Amygdala (tissue), 56 donors: Measurements from ENCODE around the gene PDE4A.
"Not testable (repeated sequence)": the region's sequence is repeated elsewhere in the genome, so short reads cannot be mapped to it uniquely, and the experiment has no call there.

ENCODE experiments used
- DNase-seq, 56 donors: peaks; one replicate each; lab custom pipeline; 2025; lab: John Stamatoyannopoulos, UW

PDE4A gene

GRCh38 chr19:10420444-10421239 lies at the start of gene PDE4A:
PDE4A (plus strand) TSS chr19:10420538; CDS start chr19:10420765, 227 bp downstream.
- DNase-seq = peak in 9 of 56 donors; percentile 9 to 29 (median 16)

DNA sequence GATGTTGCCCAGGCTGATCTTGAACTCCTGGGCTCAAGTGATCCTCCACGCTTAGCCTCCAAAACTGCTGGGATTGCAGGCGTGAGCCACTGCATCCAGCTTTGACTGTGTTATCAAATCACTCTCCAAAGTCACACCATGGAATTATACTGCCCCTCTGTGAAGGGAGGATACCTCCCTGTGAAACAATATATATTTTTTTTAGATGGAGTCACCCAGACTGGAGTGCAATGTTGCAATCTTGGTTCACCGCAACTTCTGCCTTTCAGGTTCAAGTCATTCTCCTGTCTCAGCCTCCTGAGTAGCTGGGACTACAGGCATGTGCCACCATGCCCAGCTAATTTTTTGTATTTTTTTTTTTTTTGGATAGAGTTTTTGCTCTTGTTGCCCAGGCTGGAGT lies 47.6 kb upstream of the PDE4A start:
- DNase-seq = peak in 1 of 56 donors; percentile 11

GRCh38 chr19:10374931-10375330 lies 45.4 kb upstream of the PDE4A start:
- no peak for DNase-seq

DNA sequence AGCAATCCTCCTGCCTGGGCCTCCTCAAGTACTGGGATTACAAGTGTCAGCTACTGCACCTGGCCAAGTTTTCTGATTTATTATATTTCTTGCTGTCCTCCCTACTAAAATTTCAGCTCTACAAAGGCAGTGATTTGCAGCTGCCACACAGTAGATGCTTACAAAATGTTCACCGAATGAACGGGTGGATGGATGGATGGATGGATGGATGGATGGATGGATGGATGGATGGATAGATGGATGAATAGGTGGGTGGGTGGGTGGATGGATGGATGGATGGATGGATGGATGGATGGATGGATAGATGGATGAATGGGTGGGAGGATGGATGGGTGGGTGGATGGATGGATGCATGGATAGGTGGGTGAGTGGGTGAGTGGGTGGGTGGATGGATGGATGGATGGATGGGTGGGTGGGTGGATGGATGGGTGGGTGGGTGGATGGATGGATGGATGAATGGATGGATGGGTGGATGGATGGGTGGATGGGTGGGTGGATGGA lies 43.1 kb upstream of the PDE4A start:
- not testable (repeated sequence) for DNase-seq

DNA sequence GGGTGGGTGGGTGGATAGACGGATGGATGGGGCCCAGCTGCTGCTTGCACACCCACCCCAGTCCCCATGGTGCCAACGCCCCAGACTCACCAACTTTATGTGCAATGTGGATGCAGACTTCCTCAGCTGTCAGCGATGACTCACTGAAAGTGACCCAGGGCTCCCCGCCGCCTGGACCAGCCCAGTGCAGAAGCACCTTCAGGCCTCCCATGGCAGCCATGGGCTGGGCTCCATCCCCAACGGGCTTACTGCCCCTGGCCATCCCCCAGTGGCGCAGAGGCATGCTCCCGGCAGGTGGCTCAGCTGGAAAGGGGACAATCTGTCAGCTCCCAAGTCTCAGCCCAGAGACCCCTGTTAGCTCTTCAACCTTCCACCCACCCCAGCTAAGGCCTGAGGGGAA lies 42.2 kb upstream of the PDE4A start:
- DNase-seq = no peak

- DNase-seq = no peak
These were observed 40.4 kb upstream of the PDE4A start for GRCh38 chr19:10379880-10380312.

- peak; percentile 83 to 100 (median 96) for DNase-seq
These were observed 39.8 kb upstream of the PDE4A start, which contains the start of gene TYK2 for GRCh38 chr19:10380313-10381102. TYK2 (minus strand) TSS chr19:10380572; CDS start chr19:10378406, 2,166 bp downstream.

DNA sequence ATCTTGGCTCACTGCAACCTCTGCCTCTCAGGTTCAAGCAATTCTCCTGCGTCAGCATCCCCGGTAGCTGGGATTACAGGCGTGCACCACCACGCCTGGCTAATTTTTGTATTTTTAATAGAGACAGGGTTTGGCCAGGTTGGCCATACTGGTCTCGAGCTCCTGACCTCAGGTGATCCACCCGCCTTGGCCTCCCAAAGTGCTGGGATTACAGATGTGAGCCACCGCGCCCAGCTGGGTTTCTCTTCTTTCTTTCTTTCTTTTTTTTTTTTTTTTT lies 37.2 kb upstream of the PDE4A start:
- DNase-seq = not testable (repeated sequence)

- DNase-seq = no peak
These were observed 35.8 kb upstream of the PDE4A start for GRCh38 chr19:10384580-10384979.

GRCh38 chr19:10388957-10389356 lies 31.4 kb upstream of the PDE4A start:
- DNase-seq = peak in 54 of 56 donors; percentile 8 to 96 (median 64)

DNA sequence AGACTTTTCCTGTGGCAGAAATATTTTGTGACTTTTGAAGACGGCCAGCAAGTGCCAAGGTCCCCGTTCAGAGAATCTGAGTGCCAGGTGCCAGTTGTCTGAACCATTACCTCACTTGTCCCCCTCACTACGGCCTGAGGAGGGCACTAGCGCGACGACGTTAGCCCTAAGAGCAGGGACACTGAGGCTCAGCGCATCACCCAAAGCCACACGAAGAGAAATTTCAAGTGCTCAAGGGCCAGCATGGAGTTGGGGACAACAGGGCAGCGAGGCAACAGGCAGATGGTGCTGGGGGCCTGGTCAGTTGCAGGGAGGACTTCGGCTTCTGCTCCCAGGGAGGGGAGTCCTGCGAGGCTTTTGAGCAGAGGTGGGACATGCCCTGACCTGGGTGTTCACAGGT lies 30.5 kb upstream of the PDE4A start:
- DNase-seq = peak in 1 of 56 donors; percentile 2

- DNase-seq = peak in 33 of 56 donors; percentile 3 to 76 (median 31)
These were observed 29.6 kb upstream of the PDE4A start for GRCh38 chr19:10390652-10391286.

DNA sequence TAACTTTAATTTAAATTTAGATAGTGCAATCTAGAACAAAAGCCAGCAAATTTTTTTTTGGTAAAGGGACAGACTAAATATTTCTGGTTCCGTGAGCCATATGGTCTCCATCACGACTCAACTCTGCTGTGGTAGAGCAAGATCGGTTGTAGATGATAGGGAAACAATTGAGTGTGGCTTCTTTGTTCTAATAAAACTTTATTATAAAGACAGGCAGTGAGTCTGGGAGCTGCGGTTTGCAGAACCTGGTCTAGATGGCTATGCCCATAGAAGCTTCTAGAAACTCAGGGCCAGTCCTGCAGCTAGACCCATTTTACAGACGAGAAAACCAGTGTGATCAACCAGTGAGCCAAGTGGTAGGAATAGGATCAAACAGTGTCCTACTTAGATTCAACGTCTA lies 28.2 kb upstream of the PDE4A start:
- DNase-seq = no peak

DNA sequence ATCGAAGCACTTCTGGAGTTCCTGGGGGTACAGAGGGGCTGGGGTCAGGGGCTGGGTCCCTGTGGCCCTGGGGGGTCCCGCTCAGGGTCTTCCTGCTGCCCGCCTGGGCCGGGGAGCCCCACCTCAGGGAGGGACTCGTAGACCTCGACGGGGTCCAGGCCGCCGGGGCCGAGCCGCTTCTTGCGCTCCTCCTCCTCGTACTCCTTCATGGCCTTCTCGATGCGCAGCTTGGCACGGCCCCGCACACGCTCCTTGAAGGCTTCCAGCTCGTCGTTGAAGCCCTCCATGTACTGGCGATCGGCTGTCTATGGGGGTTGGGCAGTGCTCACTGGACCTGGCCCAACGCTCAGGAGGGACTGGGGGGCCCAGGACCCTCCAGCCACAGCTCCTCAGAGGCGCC lies 27.2 kb upstream of the PDE4A start:
- no peak for DNase-seq

DNA sequence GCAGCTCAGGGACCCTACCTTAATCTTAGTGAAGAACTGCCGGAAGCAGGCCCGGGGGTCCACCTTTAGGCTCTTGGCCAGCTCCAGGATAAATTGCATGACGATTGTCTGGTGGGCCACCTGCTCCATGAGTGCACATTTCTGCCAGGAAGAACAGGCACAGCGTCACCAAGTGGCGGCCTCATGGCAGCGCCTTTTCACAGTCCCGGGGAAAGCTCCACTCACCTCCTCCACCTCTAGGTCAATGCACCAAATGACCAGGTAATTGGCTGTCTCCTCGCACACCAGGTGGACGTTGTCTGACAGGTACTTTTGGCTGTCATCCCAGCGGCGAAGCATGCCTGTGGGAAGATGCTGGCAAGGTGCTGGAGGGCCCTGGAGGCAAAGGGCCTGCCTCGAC lies 25.3 kb upstream of the PDE4A start:
- no peak for DNase-seq

DNA sequence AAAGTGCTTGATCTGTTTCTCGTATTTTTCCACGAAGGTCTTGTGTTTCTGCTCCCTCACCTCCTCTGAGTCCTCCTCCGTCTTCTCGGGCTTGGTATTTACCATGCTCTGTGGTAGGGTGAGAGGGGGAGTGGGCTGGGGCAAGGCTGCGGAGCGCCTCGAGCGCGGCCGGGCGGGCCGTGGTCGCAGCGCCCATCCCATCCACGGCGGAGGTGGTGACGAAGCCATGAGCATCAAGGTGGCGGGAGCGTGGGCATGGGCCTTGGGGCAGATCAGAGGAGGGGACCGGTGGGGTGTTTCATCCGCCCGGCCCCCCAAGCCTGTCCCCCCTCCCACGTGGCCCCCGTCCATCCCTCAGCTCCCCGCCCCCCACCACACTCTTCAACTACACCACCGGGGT lies 24.9 kb upstream of the PDE4A start:
- DNase-seq = no peak

DNA sequence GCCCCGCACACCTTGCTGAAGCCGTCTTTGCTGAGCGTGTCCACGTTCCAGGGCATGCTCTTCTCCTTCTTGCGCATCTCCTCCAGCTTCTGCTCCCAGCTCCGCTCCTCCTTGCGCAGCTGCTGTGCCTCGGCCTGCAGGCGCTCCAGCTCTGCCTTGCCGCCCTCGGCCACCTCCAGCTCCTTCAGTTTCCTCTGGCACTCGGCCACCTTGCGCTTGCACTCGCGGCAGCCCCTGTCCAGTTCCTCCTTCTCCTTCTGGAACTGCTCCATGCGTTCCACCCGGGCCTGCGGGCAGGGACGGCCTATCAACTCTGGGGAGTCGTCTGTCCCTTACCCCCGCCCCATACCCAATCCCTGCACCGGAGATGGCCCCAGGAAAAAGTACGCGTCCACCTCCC lies 24.4 kb upstream of the PDE4A start:
- DNase-seq = no peak

GRCh38 chr19:10398819-10399218 lies 21.5 kb upstream of the PDE4A start:
- no peak for DNase-seq

DNA sequence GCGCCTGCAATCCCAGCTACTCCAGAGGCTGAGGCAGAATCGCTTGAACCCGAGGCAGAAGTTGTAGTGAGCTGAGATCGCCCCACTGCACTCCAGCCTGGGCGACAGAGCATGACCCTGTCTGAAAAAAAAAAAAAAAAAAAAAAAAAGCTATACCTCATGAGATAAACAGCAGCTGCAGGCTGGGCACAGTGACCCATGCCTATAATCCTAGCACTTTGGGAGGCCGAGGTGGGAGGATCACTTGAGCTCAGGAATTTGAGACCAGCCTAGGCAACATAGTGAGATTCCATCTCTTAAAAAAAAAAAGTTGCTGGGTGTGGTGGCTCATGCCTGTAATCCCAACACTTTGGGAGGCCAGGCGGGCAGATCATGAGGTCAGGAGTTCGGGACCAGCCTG lies 21.0 kb upstream of the PDE4A start:
- DNase-seq = not testable (repeated sequence)

GRCh38 chr19:10399878-10400277 lies 20.5 kb upstream of the PDE4A start:
- DNase-seq = peak in 4 of 56 donors; percentile 11 to 26 (median 16)

GRCh38 chr19:10402441-10403038 lies 17.8 kb upstream of the PDE4A start:
- peak in 1 of 56 donors; percentile 12 for DNase-seq
